Stomach (tissue), 9 donors: ENCODE results near the gene ZNF654. TPM values are rescaled to one million over a fixed set of nuclear protein-coding genes. Genes with fewer than 3 reads are reported as not detected.

Experiments used
- DNase-seq, 2 donors: peaks; one replicate each; pipeline versions ENCODE4 v3.0.0 to v3.0.0-alpha.2; 2013 to 2019
- H3K27ac ChIP-seq, 5 donors: fragments of 200-600 bp in 4 of 5; sonication (generic) in 4 of 5; one replicate each; pipeline ENCODE4 v1.5.1; 2013 to 2019; ENCODE audit warnings: mild to moderate bottlenecking in 1 of 5, moderate library complexity in 1 of 5
- H3K27me3 ChIP-seq, 3 donors: fragments of 200-600 bp; sonication (generic); one replicate each; pipeline ENCODE4 v1.5.1; 2017 to 2019; ENCODE audit warnings: mixed run types in 1 of 3
- H3K36me3 ChIP-seq, 4 donors: fragments of 200-600 bp; sonication (generic); 1 replicate in 3 of 4; 2 replicates in 1 of 4; pipeline ENCODE4 v1.5.1; 2016 to 2019
- H3K4me1 ChIP-seq, 4 donors: fragments of 200-600 bp; sonication (generic); one replicate each; pipeline ENCODE4 v1.5.1; 2016 to 2019
- H3K4me3 ChIP-seq, 4 donors: fragments of 200-600 bp; sonication (generic) in 3 of 4; one replicate each; pipeline ENCODE4 v1.5.1; 2016 to 2019; ENCODE audit warnings: mild to moderate bottlenecking in 1 of 4
- H3K9me3 ChIP-seq, 4 donors: fragments of 200-600 bp; sonication (generic); one replicate each; pipeline ENCODE4 v1.5.1; 2016 to 2019
- EP300 ChIP-seq: sonication (generic); formaldehyde crosslinking; IDR thresholded peaks from one replicate; pipeline ENCODE4 v1.6.1; 2017; ENCODE audit warnings: antibody characterized with exemption
- POLR2A ChIP-seq, 4 donors: fragments of 450-650 bp; IDR thresholded peaks; one replicate each; pipeline ENCODE4 v1.6.1; 2016; ENCODE audit warnings: antibody characterized with exemption in 4 of 4, control low read depth in 2 of 4, mild to moderate bottlenecking in 1 of 4, moderate library complexity in 1 of 4
- POLR2AphosphoS5 ChIP-seq, 3 donors: sonication (generic); formaldehyde crosslinking; IDR thresholded peaks; one replicate each; pipeline ENCODE4 v1.6.1; 2016; ENCODE audit warnings: antibody characterized with exemption in 3 of 3
- WGBS, 5 donors: extraction: QIAGEN DNeasy Blood & Tissue Kit in 3 of 5; methylation state at CpG; one replicate each; pipeline versions ENCODE4 v1.1.5 to v1.1.7; 2013 to 2018; 5-methylcytosine and 5-hydroxymethylcytosine counted together
- intact Hi-C: fragments of 100-400 bp; cut with DNase I; formaldehyde crosslinking; loops from one replicate; pipeline ENCODE4 v1.15.1; 2023; ENCODE audit warnings: low total_unique reads
- polyA plus RNA-seq, 3 donors: library from polyadenylated mRNA; stranded (reverse); fragments of 200-250 nt; gene quantifications; one replicate each; pipeline ENCODE4 v1.2.3, GENCODE V29; 2013
- total RNA-seq, 5 donors: library from RNA; depleted of rRNA; stranded (reverse); fragments of >200 nt; gene quantifications; one replicate each; pipeline versions ENCODE4 v1.1.0 to v1.2.3, GENCODE V29; 2014 to 2016
- TF ChIP-seq, protein P1 (sequence below), 7 experiments: fragments of 450-650 bp in 4 of 7; fragments of 200-600 bp in 3 of 7; sonication (generic) in 3 of 7; IDR thresholded peaks; one replicate each; pipeline ENCODE4 v1.5.1; 2016 to 2019; ENCODE audit warnings: antibody characterized with exemption in 7 of 7, control low read depth in 2 of 7, mild to moderate bottlenecking in 1 of 7
- donor health status: healthy with polysubstance abuse.
- donor health status: Bipolar disorder and iron deficiency.
- donor health status: healthy.

Gene ZNF654
- total and polyA plus RNA-seq, 8 donors, result 2.6 to 30.7 (median 7.3) TPM

DNA sequence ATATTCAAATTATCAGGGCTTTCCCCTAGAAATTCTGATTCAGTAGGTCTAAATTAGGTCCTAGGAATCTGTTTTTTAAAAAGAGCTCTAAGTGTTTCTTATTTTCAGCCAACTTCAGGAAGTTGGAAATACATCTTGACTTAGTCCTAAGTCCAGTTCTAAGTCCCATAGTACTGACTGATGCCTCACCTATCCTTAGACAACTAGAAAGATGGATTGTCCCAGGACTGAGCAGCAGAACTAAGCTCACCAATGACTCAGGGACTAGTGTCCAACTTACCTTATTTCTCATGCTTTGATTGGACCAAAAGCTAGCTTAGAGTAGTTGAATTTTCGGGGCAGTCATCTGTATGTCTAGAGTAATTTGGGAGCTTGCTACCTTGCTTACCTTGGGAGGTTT lies 64.5 kb downstream of the ZNF654 start:
- no peak for TF ChIP-seq POLR2A (IDR thresholded peaks at IDR 0.05)
- TF ChIP-seq, protein P1, sequence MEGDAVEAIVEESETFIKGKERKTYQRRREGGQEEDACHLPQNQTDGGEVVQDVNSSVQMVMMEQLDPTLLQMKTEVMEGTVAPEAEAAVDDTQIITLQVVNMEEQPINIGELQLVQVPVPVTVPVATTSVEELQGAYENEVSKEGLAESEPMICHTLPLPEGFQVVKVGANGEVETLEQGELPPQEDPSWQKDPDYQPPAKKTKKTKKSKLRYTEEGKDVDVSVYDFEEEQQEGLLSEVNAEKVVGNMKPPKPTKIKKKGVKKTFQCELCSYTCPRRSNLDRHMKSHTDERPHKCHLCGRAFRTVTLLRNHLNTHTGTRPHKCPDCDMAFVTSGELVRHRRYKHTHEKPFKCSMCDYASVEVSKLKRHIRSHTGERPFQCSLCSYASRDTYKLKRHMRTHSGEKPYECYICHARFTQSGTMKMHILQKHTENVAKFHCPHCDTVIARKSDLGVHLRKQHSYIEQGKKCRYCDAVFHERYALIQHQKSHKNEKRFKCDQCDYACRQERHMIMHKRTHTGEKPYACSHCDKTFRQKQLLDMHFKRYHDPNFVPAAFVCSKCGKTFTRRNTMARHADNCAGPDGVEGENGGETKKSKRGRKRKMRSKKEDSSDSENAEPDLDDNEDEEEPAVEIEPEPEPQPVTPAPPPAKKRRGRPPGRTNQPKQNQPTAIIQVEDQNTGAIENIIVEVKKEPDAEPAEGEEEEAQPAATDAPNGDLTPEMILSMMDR (IDR thresholded peaks at IDR 0.05), result no peak
- no peak for TF ChIP-seq POLR2AphosphoS5 (IDR thresholded peaks at IDR 0.05)
- no peak for TF ChIP-seq EP300
- Histone ChIP-seq H3K4me3 (no peak overlapping the region), H3K9me3 (no peaks in the 10 kb centered on the region), H3K27me3 (no peaks in the 10 kb centered on the region), H3K36me3 (peaks cover 0 to 5% (median 1%) of the 10 kb centered on the region in 4 donors), H3K4me1 (peaks cover 0 to 6% (median 0%) of the 10 kb centered on the region in 4 donors), H3K27ac (no peak overlapping the region)
- intact Hi-C loops, result no loop called here
- no peak for DNase-seq
- WGBS, 5 donors, result 93 to 100% (median 98%) methylated on average over 1 of the region's 1 CpG

DNA sequence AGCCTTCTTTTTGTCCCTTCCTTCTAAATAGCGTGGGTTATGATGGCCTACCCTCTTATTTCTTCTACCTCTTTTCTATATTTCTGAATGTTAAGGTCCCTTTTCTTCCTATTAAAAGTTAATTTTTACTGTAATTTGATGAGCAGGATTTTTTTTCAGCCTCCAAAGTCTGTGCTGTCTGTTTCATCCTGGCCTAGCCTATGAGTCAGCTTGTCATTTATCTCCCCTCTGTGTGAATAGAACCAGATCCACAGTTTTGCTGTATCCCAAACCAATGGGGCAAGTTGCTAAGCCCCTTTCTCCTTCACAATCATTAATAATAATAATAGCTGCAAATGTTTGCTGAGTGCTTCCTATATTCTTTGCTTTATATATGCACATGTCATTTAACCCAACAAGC lies 72.6 kb downstream of the ZNF654 start:
- 81 to 95% (median 90%) methylated on average over 1 of the region's 1 CpG for WGBS, 5 donors
- no peak overlapping the region for H3K27ac ChIP-seq
- H3K9me3 ChIP-seq, result no peaks in the 10 kb centered on the region
- DNase-seq, result no peak
- intact Hi-C loops, result no loop called here
- no peak overlapping the region for H3K4me3 ChIP-seq
- no peaks in the 10 kb centered on the region for H3K27me3 ChIP-seq
- H3K36me3 ChIP-seq, result peaks cover under 1 to 49% (median 46%) of the 10 kb centered on the region in 4 donors
- H3K4me1 ChIP-seq, result peaks cover 0 to 8% (median 3%) of the 10 kb centered on the region in 4 donors
- TF ChIP-seq, protein P1 (IDR thresholded peaks at IDR 0.05), result no peak
- no peak for TF ChIP-seq POLR2AphosphoS5 (IDR thresholded peaks at IDR 0.05)
- TF ChIP-seq POLR2A (IDR thresholded peaks at IDR 0.05), result no peak
- no peak for TF ChIP-seq EP300

DNA sequence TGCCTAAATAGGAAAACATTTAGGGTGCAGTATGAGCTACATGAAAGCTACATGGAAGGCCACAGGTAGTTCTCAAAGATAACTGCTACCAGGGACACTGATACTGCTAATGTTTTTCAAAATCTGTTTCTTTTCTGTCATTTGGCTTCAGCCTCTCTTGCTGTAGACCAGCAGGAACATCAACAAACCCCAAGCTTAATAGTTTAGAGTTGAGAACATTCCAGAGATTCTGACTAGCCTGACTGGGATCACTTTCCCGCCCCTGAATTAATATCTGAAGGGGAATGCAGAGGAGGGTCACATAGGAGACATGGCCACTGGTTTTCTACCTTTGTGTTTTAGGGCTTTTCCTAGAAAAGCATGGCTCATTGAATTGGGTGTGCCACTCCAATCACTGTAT lies 73.8 kb downstream of the ZNF654 start:
- Histone ChIP-seq H3K27ac (no peak overlapping the region), H3K4me1 (peaks cover 0 to 8% (median 3%) of the 10 kb centered on the region in 4 donors), H3K27me3 (no peaks in the 10 kb centered on the region), H3K36me3 (peaks cover 0 to 57% (median 52%) of the 10 kb centered on the region in 4 donors), H3K4me3 (no peak overlapping the region), H3K9me3 (no peaks in the 10 kb centered on the region)
- DNase-seq, result no peak
- intact Hi-C loops, result no loop called here
- 76 to 96% (median 93%) methylated on average over 1 of the region's 1 CpG for WGBS, 5 donors
- TF ChIP-seq POLR2AphosphoS5 (IDR thresholded peaks at IDR 0.05), result no peak
- TF ChIP-seq, protein P1 (IDR thresholded peaks at IDR 0.05), result no peak
- TF ChIP-seq EP300, result no peak
- no peak for TF ChIP-seq POLR2A (IDR thresholded peaks at IDR 0.05)

DNA sequence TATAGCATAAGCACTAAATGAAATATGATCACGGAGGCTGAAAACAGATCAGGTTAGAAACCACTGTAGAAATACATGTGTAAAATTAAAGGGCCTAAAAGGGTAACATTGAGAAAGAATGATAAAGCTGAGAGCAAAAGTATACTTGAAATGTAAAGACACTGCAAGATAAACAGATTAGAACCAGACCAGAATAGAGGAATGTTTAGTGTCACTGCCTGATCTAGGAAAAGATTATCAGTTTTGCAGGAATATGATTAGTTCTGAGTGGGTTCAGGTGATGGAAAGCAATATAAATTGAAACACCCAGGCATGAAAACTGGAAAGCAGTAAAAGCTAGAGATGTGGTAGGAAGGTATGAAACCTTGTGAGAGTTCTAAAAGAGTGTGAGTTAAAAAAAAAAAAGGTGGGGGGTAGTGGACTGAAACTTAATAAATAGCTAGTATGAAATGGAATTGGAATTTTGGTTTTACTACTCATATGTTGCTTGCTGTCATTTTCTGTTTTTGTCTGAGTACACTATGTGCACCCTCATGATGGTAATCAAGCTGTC lies 74.7 kb downstream of the ZNF654 start:
- H3K27ac ChIP-seq, result no peak overlapping the region
- TF ChIP-seq POLR2AphosphoS5 (IDR thresholded peaks at IDR 0.05), result no peak
- TF ChIP-seq POLR2A (IDR thresholded peaks at IDR 0.05), result no peak
- no peak for TF ChIP-seq EP300
- TF ChIP-seq, protein P1 (IDR thresholded peaks at IDR 0.05), result no peak
- intact Hi-C loops, result no loop called here
- WGBS, 5 donors, result 2 to 52% (median 40%) methylated on average over 1 of the region's 1 CpG
- H3K4me3 ChIP-seq, result no peak overlapping the region
- H3K27me3 ChIP-seq, result no peaks in the 10 kb centered on the region
- H3K9me3 ChIP-seq, result no peaks in the 10 kb centered on the region
- H3K4me1 ChIP-seq, result peaks cover 0 to 8% (median 3%) of the 10 kb centered on the region in 4 donors
- no peak for DNase-seq
- H3K36me3 ChIP-seq, result peaks cover 0 to 66% (median 54%) of the 10 kb centered on the region in 4 donors
